HG03175 (cell line): ENCODE data around the gene ATP1A1.

Experiments
- ATAC-seq: cut with Tn5 transposase; IDR thresholded peaks from one replicate; pipeline ENCODE4 v1.9.1; 2021; ENCODE audit warnings: mild to moderate bottlenecking, moderate library complexity; ENCODE audit not compliant: unreplicated experiment

ATP1A1 gene

GRCh38 chr1:116372651-116373430 lies at the start of gene ATP1A1:
Gene ATP1A1, plus strand, starts transcription at chr1:116373244. Its CDS starts 268 bp downstream, at chr1:116373512.
- peak; percentile 67 for ATAC-seq

- no peak for ATAC-seq
These were observed 49.6 kb upstream of the ATP1A1 start for GRCh38 chr1:116323491-116323890.

GRCh38 chr1:116324411-116324810 lies 48.6 kb upstream of the ATP1A1 start:
- no peak for ATAC-seq

- no peak for ATAC-seq
These were observed 47.9 kb upstream of the ATP1A1 start for GRCh38 chr1:116325104-116325503.

GRCh38 chr1:116325922-116326321 lies 47.1 kb upstream of the ATP1A1 start:
- ATAC-seq: no peak

- ATAC-seq: no peak
These were observed 46.6 kb upstream of the ATP1A1 start for GRCh38 chr1:116326486-116326885.

- ATAC-seq: no peak
These were observed 44.4 kb upstream of the ATP1A1 start for GRCh38 chr1:116328671-116329070.

GRCh38 chr1:116329524-116330341 lies 43.3 kb upstream of the ATP1A1 start:
- no peak for ATAC-seq

GRCh38 chr1:116330342-116330652 lies 42.7 kb upstream of the ATP1A1 start:
- ATAC-seq: no peak

GRCh38 chr1:116330846-116331245 lies 42.2 kb upstream of the ATP1A1 start:
- no peak for ATAC-seq

- ATAC-seq: no peak
These were observed 41.5 kb upstream of the ATP1A1 start for GRCh38 chr1:116331523-116331922.

GRCh38 chr1:116332451-116332850 lies 40.6 kb upstream of the ATP1A1 start:
- no peak for ATAC-seq

GRCh38 chr1:116333171-116334014 lies 39.7 kb upstream of the ATP1A1 start:
- no peak for ATAC-seq

GRCh38 chr1:116334015-116334547 lies 39.0 kb upstream of the ATP1A1 start:
- ATAC-seq: no peak

GRCh38 chr1:116334868-116335635 lies 38.0 kb upstream of the ATP1A1 start:
- ATAC-seq: no peak

GRCh38 chr1:116335850-116336624 lies 37.0 kb upstream of the ATP1A1 start:
- ATAC-seq: no peak

GRCh38 chr1:116337398-116337797 lies 35.6 kb upstream of the ATP1A1 start:
- ATAC-seq: no peak

- no peak for ATAC-seq
These were observed 34.6 kb upstream of the ATP1A1 start for GRCh38 chr1:116338400-116338799.

GRCh38 chr1:116340506-116341231 lies 32.4 kb upstream of the ATP1A1 start:
- ATAC-seq: no peak
